GM23338 (cell line): ENCODE data around the gene CCDC24. TPM values are rescaled to one million over a fixed set of nuclear protein-coding genes. Genes with fewer than 3 reads are reported as not detected.

ENCODE experiments used
- ATAC-seq: fragments of 200-7000 bp; cut with Tn5 transposase; 3 replicates; pipeline ENCODE4 v1.9.1; 2020
- DNase-seq: peaks from one replicate; pipeline ENCODE4 v3.0.0-alpha.2; 2015; ENCODE audit warnings: low spot score
- H2AFZ ChIP-seq: fragments of 200-600 bp; sonication (generic); 2 replicates; pipeline ENCODE4 v1.8.0; 2016; ENCODE audit warnings: antibody characterized with exemption, mild to moderate bottlenecking, moderate library complexity
- H3F3A ChIP-seq: fragments of 200-600 bp; sonication (generic); replicated peaks from 2 replicates; pipeline ENCODE4 v1.8.0; 2017; ENCODE audit warnings: antibody characterized with exemption, mixed run types, low read depth
- H3K27ac ChIP-seq: fragments of 200-600 bp; sonication (generic); 2 replicates; pipeline ENCODE4 v1.6.1; 2016; ENCODE audit warnings: low read depth
- H3K27me3 ChIP-seq: fragments of 200-600 bp; sonication (generic); 2 replicates; pipeline ENCODE4 v1.8.0; 2016; ENCODE audit warnings: mild to moderate bottlenecking, mixed run types, moderate library complexity; ENCODE audit not compliant: insufficient read depth
- H3K36me3 ChIP-seq: fragments of 200-600 bp; sonication (generic); 2 replicates; pipeline ENCODE4 v1.8.0; 2016; ENCODE audit warnings: mild to moderate bottlenecking; ENCODE audit not compliant: insufficient read depth
- H3K4me1 ChIP-seq: fragments of 200-600 bp; sonication (generic); 2 replicates; pipeline ENCODE4 v1.8.0; 2016; ENCODE audit warnings: mild to moderate bottlenecking, moderate library complexity; ENCODE audit not compliant: insufficient read depth
- H3K4me2 ChIP-seq: fragments of 200-600 bp; sonication (generic); 2 replicates; pipeline ENCODE4 v1.7.1; 2017; ENCODE audit warnings: mixed run types
- H3K4me3 ChIP-seq: fragments of 200-600 bp; sonication (generic); 2 replicates; pipeline ENCODE4 v1.6.1; 2016; ENCODE audit warnings: mixed run types
- H3K79me2 ChIP-seq: fragments of 200-600 bp; sonication (generic); replicated peaks from 2 replicates; pipeline ENCODE4 v1.8.0; 2017; ENCODE audit warnings: mild to moderate bottlenecking; ENCODE audit not compliant: insufficient read depth
- H3K9me2 ChIP-seq: fragments of 200-600 bp; sonication (generic); 2 replicates; pipeline ENCODE4 v1.8.0; 2017; ENCODE audit not compliant: insufficient read depth
- H4K20me1 ChIP-seq: fragments of 200-600 bp; sonication (generic); replicated peaks from 2 replicates; pipeline ENCODE4 v1.8.0; 2017; ENCODE audit warnings: mild to moderate bottlenecking; ENCODE audit not compliant: insufficient read depth
- H3K27ac Mint-ChIP-seq: 2 replicates; pipeline ENCODE4 v1.8.0; 2020; ENCODE audit warnings: inconsistent platforms, mild to moderate bottlenecking, moderate library complexity, mixed read lengths
- H3K27me3 Mint-ChIP-seq: 3 replicates; pipeline ENCODE4 v1.8.0; 2022; ENCODE audit warnings: low read depth, mild to moderate bottlenecking, moderate library complexity, mixed read lengths, inconsistent platforms; ENCODE audit not compliant: insufficient read depth, poor library complexity
- H3K36me3 Mint-ChIP-seq: 3 replicates; pipeline ENCODE4 v1.8.0; 2021; ENCODE audit warnings: low read depth, mild to moderate bottlenecking, inconsistent platforms, moderate library complexity, mixed read lengths
- H3K4me1 Mint-ChIP-seq: 3 replicates; pipeline ENCODE4 v1.8.0; 2020; ENCODE audit warnings: mild to moderate bottlenecking, inconsistent platforms, mixed read lengths
- H3K4me3 Mint-ChIP-seq: 3 replicates; pipeline ENCODE4 v1.8.0; 2021; ENCODE audit warnings: moderate library complexity, mild to moderate bottlenecking, inconsistent platforms, mixed read lengths
- H3K9me3 Mint-ChIP-seq: 3 replicates; pipeline ENCODE4 v1.8.0; 2020; ENCODE audit warnings: moderate library complexity, mild to moderate bottlenecking, inconsistent platforms, mixed read lengths
- CREB1 ChIP-seq: fragments of 250-450 bp; sonication (Bioruptor Pico); IDR thresholded peaks from 2 replicates; pipeline ENCODE4 v1.5.0; 2020; ENCODE audit warnings: low read depth, mild to moderate bottlenecking, moderate library complexity
- EZH2 ChIP-seq: fragments of 200-600 bp; sonication (generic); IDR thresholded peaks from one replicate; pipeline ENCODE4 v1.8.0; 2017; ENCODE audit warnings: antibody characterized with exemption, mild to moderate bottlenecking, low read depth; ENCODE audit not compliant: unreplicated experiment
- EZH2phosphoT487 ChIP-seq: fragments of 200-600 bp; sonication (generic); IDR thresholded peaks from one replicate; pipeline ENCODE4 v1.8.1; 2018; ENCODE audit warnings: antibody characterized with exemption; ENCODE audit not compliant: unreplicated experiment
- JUNB ChIP-seq: IDR thresholded peaks from one replicate; pipeline ENCODE4 v1.6.1; 2016; ENCODE audit warnings: antibody characterized with exemption; ENCODE audit not compliant: unreplicated experiment
- NANOG ChIP-seq: IDR thresholded peaks from 2 replicates; pipeline ENCODE4 v1.6.1; 2016; ENCODE audit warnings: antibody characterized with exemption, borderline replicate concordance
- POLR2AphosphoS5 ChIP-seq: IDR thresholded peaks from 2 replicates; pipeline ENCODE4 v1.6.1; 2016; ENCODE audit warnings: antibody characterized with exemption, low read depth
- STAT1 ChIP-seq: IDR thresholded peaks from one replicate; pipeline ENCODE4 v1.6.1; 2016; ENCODE audit warnings: antibody characterized with exemption; ENCODE audit not compliant: unreplicated experiment
- ZNF114 ChIP-seq: fragments of 250-450 bp; sonication (Bioruptor Pico); IDR thresholded peaks from 2 replicates; pipeline ENCODE4 v1.5.0; 2020; ENCODE audit warnings: mild to moderate bottlenecking, moderate library complexity
- ZNF331 ChIP-seq: fragments of 250-450 bp; sonication (Bioruptor Pico); IDR thresholded peaks from 2 replicates; pipeline ENCODE4 v1.5.0; 2020; ENCODE audit warnings: low read depth, mild to moderate bottlenecking, moderate library complexity
- polyA plus RNA-seq: library from polyadenylated mRNA; unstranded; fragments of >200 nt; fragmentation: Nextera tagmentation; extraction: Ambion mirVana; gene quantifications from 2 replicates; pipeline ENCODE4 v1.2.1, GENCODE V29; 2016
- total RNA-seq: library from RNA; depleted of rRNA; stranded (reverse); fragments of >200 nt; shearing (Covaris generic); gene quantifications from 2 replicates; pipeline ENCODE4 v1.2.3, GENCODE V29; 2014
- TF ChIP-seq, protein P1 (sequence below): fragments of 250-450 bp; sonication (Bioruptor Pico); IDR thresholded peaks from 2 replicates; pipeline ENCODE4 v1.5.0; 2020; ENCODE audit warnings: mild to moderate bottlenecking, moderate library complexity
- TF ChIP-seq, protein P2 (sequence below): IDR thresholded peaks from one replicate; pipeline ENCODE4 v1.6.1; 2018; ENCODE audit warnings: antibody characterized with exemption; ENCODE audit not compliant: unreplicated experiment
- TF ChIP-seq, protein P3 (sequence below): IDR thresholded peaks from 2 replicates; pipeline ENCODE4 v1.6.1; 2016; ENCODE audit warnings: antibody characterized with exemption
- TF ChIP-seq, protein P4 (sequence below), 2 experiments: fragments of 200-600 bp in 1 of 2; sonication (generic) in 1 of 2; conservative IDR thresholded peaks; 2 replicates each; pipeline versions ENCODE4 v1.5.1 to v1.6.1; 2016 to 2017; ENCODE audit warnings: antibody characterized with exemption in 2 of 2, low read depth in 2 of 2, mild to moderate bottlenecking in 2 of 2, moderate library complexity in 1 of 2

CCDC24 gene
- total and polyA plus RNA-seq, 2 experiments from 2014 or later, result 8.3 to 17.2 TPM

DNA sequence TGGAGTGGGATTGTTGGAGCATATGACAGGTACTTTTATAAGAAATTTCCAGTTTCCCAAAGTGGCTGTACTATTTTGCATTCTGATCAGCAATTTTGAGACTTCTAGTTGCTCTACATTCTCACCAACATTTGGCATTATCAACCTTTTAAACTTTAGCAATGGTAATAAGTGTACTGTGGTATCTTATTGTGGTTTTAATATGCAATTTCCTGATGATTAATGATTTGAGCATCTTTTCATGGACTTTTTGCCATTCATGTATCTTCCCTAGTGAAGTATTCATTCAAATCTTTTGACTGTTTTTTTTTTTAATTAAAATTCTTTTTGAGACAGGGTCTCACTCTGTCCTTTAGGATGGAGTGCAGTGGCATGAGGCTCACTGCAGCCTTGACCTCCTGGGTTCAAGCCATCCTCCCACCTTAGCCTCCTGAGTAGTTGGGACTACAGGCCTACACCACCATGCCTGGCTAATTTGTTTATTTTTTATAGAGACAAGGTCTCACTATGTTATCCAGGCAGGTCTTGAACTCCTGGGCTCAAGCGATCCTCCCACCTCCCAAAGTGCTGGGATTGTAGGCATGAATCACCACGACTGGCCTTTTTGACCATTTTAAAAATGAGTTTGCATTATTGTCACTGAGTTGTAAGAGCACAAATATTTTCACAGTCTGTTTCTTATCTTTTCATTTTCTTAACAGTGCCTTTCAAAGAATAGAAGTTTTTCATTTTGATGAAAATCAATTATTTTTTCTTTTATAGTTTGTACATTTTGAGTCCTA, 47.7 kb downstream of the CCDC24 start:
- TF ChIP-seq, protein P1, sequence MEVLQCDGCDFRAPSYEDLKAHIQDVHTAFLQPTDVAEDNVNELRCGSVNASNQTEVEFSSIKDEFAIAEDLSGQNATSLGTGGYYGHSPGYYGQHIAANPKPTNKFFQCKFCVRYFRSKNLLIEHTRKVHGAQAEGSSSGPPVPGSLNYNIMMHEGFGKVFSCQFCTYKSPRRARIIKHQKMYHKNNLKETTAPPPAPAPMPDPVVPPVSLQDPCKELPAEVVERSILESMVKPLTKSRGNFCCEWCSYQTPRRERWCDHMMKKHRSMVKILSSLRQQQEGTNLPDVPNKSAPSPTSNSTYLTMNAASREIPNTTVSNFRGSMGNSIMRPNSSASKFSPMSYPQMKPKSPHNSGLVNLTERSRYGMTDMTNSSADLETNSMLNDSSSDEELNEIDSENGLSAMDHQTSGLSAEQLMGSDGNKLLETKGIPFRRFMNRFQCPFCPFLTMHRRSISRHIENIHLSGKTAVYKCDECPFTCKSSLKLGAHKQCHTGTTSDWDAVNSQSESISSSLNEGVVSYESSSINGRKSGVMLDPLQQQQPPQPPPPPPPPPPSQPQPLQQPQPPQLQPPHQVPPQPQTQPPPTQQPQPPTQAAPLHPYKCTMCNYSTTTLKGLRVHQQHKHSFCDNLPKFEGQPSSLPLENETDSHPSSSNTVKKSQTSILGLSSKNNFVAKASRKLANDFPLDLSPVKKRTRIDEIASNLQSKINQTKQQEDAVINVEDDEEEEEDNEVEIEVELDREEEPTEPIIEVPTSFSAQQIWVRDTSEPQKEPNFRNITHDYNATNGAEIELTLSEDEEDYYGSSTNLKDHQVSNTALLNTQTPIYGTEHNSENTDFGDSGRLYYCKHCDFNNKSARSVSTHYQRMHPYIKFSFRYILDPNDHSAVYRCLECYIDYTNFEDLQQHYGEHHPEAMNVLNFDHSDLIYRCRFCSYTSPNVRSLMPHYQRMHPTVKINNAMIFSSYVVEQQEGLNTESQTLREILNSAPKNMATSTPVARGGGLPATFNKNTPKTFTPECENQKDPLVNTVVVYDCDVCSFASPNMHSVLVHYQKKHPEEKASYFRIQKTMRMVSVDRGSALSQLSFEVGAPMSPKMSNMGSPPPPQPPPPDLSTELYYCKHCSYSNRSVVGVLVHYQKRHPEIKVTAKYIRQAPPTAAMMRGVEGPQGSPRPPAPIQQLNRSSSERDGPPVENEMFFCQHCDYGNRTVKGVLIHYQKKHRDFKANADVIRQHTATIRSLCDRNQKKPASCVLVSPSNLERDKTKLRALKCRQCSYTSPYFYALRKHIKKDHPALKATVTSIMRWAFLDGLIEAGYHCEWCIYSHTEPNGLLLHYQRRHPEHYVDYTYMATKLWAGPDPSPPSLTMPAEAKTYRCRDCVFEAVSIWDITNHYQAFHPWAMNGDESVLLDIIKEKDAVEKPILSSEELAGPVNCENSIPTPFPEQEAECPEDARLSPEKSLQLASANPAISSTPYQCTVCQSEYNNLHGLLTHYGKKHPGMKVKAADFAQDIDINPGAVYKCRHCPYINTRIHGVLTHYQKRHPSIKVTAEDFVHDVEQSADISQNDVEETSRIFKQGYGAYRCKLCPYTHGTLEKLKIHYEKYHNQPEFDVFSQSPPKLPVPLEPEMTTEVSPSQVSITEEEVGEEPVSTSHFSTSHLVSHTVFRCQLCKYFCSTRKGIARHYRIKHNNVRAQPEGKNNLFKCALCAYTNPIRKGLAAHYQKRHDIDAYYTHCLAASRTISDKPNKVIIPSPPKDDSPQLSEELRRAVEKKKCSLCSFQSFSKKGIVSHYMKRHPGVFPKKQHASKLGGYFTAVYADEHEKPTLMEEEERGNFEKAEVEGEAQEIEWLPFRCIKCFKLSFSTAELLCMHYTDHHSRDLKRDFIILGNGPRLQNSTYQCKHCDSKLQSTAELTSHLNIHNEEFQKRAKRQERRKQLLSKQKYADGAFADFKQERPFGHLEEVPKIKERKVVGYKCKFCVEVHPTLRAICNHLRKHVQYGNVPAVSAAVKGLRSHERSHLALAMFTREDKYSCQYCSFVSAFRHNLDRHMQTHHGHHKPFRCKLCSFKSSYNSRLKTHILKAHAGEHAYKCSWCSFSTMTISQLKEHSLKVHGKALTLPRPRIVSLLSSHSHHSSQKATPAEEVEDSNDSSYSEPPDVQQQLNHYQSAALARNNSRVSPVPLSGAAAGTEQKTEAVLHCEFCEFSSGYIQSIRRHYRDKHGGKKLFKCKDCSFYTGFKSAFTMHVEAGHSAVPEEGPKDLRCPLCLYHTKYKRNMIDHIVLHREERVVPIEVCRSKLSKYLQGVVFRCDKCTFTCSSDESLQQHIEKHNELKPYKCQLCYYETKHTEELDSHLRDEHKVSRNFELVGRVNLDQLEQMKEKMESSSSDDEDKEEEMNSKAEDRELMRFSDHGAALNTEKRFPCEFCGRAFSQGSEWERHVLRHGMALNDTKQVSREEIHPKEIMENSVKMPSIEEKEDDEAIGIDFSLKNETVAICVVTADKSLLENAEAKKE (CRISPR knock-in tag), result no peak
- TF ChIP-seq, protein P2, sequence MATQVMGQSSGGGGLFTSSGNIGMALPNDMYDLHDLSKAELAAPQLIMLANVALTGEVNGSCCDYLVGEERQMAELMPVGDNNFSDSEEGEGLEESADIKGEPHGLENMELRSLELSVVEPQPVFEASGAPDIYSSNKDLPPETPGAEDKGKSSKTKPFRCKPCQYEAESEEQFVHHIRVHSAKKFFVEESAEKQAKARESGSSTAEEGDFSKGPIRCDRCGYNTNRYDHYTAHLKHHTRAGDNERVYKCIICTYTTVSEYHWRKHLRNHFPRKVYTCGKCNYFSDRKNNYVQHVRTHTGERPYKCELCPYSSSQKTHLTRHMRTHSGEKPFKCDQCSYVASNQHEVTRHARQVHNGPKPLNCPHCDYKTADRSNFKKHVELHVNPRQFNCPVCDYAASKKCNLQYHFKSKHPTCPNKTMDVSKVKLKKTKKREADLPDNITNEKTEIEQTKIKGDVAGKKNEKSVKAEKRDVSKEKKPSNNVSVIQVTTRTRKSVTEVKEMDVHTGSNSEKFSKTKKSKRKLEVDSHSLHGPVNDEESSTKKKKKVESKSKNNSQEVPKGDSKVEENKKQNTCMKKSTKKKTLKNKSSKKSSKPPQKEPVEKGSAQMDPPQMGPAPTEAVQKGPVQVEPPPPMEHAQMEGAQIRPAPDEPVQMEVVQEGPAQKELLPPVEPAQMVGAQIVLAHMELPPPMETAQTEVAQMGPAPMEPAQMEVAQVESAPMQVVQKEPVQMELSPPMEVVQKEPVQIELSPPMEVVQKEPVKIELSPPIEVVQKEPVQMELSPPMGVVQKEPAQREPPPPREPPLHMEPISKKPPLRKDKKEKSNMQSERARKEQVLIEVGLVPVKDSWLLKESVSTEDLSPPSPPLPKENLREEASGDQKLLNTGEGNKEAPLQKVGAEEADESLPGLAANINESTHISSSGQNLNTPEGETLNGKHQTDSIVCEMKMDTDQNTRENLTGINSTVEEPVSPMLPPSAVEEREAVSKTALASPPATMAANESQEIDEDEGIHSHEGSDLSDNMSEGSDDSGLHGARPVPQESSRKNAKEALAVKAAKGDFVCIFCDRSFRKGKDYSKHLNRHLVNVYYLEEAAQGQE, result no peak
- TF ChIP-seq NANOG (no peak), CREB1 (CRISPR knock-in tag) (no peak), STAT1 (no peak), POLR2AphosphoS5 (no peak), EZH2 (no peak), ZNF114 (CRISPR knock-in tag) (no peak), EZH2phosphoT487 (no peak), JUNB (no peak), ZNF331 (CRISPR knock-in tag) (no peak)
- TF ChIP-seq, protein P3, sequence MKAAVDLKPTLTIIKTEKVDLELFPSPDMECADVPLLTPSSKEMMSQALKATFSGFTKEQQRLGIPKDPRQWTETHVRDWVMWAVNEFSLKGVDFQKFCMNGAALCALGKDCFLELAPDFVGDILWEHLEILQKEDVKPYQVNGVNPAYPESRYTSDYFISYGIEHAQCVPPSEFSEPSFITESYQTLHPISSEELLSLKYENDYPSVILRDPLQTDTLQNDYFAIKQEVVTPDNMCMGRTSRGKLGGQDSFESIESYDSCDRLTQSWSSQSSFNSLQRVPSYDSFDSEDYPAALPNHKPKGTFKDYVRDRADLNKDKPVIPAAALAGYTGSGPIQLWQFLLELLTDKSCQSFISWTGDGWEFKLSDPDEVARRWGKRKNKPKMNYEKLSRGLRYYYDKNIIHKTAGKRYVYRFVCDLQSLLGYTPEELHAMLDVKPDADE, result no peak
- TF ChIP-seq, protein P4, sequence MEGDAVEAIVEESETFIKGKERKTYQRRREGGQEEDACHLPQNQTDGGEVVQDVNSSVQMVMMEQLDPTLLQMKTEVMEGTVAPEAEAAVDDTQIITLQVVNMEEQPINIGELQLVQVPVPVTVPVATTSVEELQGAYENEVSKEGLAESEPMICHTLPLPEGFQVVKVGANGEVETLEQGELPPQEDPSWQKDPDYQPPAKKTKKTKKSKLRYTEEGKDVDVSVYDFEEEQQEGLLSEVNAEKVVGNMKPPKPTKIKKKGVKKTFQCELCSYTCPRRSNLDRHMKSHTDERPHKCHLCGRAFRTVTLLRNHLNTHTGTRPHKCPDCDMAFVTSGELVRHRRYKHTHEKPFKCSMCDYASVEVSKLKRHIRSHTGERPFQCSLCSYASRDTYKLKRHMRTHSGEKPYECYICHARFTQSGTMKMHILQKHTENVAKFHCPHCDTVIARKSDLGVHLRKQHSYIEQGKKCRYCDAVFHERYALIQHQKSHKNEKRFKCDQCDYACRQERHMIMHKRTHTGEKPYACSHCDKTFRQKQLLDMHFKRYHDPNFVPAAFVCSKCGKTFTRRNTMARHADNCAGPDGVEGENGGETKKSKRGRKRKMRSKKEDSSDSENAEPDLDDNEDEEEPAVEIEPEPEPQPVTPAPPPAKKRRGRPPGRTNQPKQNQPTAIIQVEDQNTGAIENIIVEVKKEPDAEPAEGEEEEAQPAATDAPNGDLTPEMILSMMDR (conservative IDR thresholded peaks at IDR 0.05; ENCODE audit: low read depth in 2 of 2), result no peak

More for the DNA sequence above, 47.7 kb downstream of the CCDC24 start:
- no peaks in the 10 kb centered on the region for H3K4me1 ChIP-seq
- H3K27ac ChIP-seq, result no peak overlapping the region
- H3K27ac Mint-ChIP-seq, result no peak overlapping the region
- H2AFZ ChIP-seq, result no peak overlapping the region
- no peaks in the 10 kb centered on the region for H3F3A ChIP-seq
- H3K27me3 Mint-ChIP-seq, result peaks cover 3% of the 10 kb centered on the region
- no peaks in the 10 kb centered on the region for H3K9me2 ChIP-seq
- H3K36me3 ChIP-seq, result no peaks in the 10 kb centered on the region
- peaks cover 6% of the 10 kb centered on the region for H3K4me1 Mint-ChIP-seq
- no peaks in the 10 kb centered on the region for H3K79me2 ChIP-seq
- no peak overlapping the region for H3K4me3 ChIP-seq
- no peaks in the 10 kb centered on the region for H4K20me1 ChIP-seq
- no peak overlapping the region for H3K4me3 Mint-ChIP-seq
- H3K36me3 Mint-ChIP-seq, result no peaks in the 10 kb centered on the region
- no peak for ATAC-seq
- H3K9me3 Mint-ChIP-seq, result no peaks in the 10 kb centered on the region
- peaks cover 3% of the 10 kb centered on the region; the same call in 1 of the 2 replicates for H3K27me3 ChIP-seq
- DNase-seq, result no peak
- H3K4me2 ChIP-seq, result no peak overlapping the region
